Measurements from ENCODE around the gene CLBA1.

DNA sequence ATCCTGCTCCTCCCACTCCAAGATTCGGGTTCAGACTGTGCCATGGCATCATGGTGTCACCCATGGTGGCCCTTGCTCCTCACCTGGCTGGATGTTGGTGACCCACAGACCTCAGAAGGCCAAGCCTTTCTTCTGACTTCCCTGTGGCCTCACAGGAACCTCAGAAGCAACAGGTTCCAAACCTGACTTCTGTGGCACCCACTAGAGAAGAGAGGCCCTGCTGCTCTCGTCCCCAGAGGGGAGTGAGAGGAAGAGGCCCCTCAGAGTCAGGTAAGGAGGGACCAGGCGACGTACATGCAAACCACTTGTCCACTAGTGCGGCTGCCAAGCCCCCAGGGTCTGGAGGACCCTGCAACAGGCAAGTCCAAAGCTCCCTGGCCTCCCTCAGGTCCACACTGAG, 10.4 kb downstream of the CLBA1 start:
- TF ChIP-seq, protein P1, sequence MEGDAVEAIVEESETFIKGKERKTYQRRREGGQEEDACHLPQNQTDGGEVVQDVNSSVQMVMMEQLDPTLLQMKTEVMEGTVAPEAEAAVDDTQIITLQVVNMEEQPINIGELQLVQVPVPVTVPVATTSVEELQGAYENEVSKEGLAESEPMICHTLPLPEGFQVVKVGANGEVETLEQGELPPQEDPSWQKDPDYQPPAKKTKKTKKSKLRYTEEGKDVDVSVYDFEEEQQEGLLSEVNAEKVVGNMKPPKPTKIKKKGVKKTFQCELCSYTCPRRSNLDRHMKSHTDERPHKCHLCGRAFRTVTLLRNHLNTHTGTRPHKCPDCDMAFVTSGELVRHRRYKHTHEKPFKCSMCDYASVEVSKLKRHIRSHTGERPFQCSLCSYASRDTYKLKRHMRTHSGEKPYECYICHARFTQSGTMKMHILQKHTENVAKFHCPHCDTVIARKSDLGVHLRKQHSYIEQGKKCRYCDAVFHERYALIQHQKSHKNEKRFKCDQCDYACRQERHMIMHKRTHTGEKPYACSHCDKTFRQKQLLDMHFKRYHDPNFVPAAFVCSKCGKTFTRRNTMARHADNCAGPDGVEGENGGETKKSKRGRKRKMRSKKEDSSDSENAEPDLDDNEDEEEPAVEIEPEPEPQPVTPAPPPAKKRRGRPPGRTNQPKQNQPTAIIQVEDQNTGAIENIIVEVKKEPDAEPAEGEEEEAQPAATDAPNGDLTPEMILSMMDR (IDR thresholded peaks at IDR 0.05): no peak
- TF ChIP-seq EZH2phosphoT487 (IDR thresholded peaks at IDR 0.05) (no peak), EZH2 (IDR thresholded peaks at IDR 0.05) (no peak)
